CD4-positive, alpha-beta T cell treated with Interleukin-17A for 1 hour (primary cell): ENCODE data around the gene OBSCN.

Source experiments
- DNase-seq: peaks from one replicate; pipeline ENCODE4 v3.0.0-alpha.2; 2020

OBSCN gene, protein sequence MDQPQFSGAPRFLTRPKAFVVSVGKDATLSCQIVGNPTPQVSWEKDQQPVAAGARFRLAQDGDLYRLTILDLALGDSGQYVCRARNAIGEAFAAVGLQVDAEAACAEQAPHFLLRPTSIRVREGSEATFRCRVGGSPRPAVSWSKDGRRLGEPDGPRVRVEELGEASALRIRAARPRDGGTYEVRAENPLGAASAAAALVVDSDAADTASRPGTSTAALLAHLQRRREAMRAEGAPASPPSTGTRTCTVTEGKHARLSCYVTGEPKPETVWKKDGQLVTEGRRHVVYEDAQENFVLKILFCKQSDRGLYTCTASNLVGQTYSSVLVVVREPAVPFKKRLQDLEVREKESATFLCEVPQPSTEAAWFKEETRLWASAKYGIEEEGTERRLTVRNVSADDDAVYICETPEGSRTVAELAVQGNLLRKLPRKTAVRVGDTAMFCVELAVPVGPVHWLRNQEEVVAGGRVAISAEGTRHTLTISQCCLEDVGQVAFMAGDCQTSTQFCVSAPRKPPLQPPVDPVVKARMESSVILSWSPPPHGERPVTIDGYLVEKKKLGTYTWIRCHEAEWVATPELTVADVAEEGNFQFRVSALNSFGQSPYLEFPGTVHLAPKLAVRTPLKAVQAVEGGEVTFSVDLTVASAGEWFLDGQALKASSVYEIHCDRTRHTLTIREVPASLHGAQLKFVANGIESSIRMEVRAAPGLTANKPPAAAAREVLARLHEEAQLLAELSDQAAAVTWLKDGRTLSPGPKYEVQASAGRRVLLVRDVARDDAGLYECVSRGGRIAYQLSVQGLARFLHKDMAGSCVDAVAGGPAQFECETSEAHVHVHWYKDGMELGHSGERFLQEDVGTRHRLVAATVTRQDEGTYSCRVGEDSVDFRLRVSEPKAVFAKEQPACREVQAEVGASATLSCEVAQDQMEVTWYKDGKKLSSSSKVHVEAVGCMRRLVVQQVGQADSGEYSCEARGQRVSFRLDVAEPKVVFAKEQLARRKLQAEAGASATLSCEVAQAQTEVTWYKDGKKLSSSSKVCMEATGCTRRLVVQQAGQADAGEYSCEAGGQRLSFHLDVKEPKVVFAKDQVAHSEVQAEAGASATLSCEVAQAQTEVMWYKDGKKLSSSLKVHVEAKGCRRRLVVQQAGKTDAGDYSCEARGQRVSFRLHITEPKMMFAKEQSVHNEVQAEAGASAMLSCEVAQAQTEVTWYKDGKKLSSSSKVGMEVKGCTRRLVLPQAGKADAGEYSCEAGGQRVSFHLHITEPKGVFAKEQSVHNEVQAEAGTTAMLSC (N-terminal part only)

GRCh38 chr1:228207851-228208821 lies at the start of gene OBSCN:
Gene OBSCN (plus strand): TSS chr1:228208044. CDS start chr1:228211784, 3,740 bp downstream.
- DNase-seq, result no peak

- DNase-seq, result no peak
Observed at GRCh38 chr1:228158151-228159007, 49.5 kb upstream of the OBSCN start.

- DNase-seq, result no peak
Observed at GRCh38 chr1:228159008-228159665, 48.7 kb upstream of the OBSCN start.

- DNase-seq, result no peak
Observed at GRCh38 chr1:228160201-228160761, 47.6 kb upstream of the OBSCN start.

DNA sequence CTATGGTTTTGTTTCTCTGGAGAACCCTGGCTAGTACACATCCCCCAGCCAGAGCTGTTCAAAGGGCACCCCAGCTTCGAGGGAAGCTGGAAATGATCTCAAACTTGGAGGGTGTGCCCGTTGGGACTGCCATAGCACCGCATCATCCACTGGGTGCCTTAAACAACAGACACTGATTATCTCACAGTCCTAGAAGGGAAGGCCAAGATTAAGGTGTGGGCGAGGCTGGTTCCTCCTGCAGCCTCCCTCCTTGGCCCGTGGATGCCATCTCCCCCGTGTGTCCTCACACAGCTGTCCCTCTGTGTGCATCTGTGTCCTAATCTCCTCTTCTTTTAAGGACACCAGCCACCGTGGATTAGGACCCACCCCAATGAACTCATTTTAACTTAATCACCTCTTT lies 46.5 kb upstream of the OBSCN start:
- no peak for DNase-seq

DNA sequence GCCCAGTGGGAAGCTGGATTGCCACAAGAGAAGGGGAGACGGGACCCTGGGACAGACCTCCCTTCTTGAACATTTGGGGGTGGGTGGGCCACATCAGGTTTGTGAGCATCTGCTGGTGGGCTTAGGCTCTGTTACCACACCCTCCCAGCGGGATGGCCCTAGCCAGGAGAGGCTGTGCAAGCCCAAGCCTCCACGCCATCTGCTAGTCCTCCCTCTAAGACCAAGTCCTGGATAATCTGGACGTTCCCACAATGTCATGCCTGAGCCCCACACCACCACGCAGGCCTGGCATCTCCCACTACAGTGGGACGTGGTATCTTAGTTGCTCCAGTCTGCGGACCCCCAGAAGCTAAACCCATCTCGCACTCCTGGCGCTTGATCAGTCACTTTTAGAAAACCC lies 46.0 kb upstream of the OBSCN start:
- DNase-seq, result no peak

GRCh38 chr1:228162286-228163006 lies 45.4 kb upstream of the OBSCN start:
- DNase-seq, result no peak

GRCh38 chr1:228163007-228163753 lies 44.7 kb upstream of the OBSCN start:
- DNase-seq, result no peak

- DNase-seq, result no peak
Observed at GRCh38 chr1:228163776-228164519, 43.9 kb upstream of the OBSCN start.

GRCh38 chr1:228164561-228165371 lies 43.1 kb upstream of the OBSCN start:
- DNase-seq, result no peak

DNA sequence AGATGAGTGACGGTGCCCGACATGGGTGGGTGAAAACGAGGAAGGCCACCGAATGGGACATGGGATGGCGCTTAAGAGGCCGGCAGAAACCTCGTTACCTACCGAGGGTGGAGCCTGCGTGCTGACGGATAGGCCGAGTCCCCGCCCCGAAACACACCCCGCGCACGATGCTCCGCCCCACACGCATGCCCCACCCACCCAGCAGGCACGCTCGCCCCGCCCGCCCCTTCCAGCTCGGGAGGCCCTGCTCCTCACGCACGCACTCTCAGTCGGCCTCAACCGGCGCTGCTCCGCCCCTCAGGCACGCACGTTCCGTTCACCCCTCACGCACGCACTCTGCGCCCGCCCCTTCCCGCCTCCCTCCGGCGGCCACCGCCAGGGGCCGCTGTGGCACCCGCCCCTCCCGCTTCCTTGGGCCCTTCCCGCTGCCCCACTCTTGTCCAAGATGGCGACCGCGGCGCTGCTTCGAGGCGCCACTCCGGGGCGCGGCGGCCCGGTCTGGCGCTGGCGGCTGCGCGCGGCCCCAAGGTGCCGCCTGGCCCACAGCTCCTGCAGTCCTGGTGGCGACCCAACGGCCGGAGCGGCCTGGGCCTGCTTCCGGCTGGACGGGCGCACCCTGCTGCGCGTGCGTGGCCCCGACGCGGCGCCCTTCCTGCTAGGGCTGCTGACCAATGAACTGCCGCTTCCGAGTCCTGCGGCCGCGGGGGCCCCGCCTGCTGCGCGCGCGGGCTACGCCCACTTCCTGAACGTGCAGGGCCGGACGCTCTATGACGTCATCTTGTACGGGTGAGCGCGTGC lies 42.3 kb upstream of the OBSCN start, which contains the start of gene IBA57:
Gene IBA57, plus strand, starts transcription at position 433 of the 798 bp plus-strand sequence. Its CDS starts 13 bp downstream, at position 446.
- peak; percentile 100 for DNase-seq

DNA sequence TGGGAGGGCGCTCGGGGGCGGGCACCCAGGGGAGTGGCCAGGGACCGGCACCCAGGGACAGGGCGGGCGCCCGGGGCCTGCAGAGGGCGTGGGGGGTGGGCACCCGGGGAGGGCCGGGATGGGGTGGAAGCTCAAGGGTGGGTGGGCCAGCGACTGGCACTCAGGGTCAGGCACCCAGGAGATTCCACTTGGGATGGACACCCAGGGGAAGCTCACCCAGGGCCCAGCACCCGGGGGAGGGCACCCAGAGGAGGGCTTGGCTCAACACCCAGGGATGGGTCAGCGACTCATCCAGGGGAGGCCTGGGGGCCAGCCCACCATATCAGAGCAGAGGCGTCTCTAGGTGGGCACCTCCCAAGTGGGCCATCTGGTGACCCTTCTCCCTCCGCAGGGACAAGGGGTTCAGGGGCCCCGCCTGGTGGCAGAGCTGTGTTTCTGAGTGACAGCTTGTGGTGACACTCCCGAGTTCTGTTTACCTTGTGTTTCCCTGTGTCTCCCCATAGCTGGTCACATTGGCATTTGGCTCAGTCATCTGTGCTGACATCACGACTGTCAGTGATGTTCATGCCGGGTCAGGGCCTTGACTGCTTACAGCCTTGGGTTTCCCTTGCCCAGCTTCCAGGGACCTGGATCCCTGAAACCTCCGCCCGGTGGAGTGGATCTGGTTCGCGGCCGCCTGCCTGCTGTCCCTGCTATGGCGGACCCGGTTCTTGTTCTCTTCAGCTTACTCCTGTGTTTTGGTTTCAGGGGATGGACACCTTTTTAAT lies 41.5 kb upstream of the OBSCN start:
- DNase-seq, result peak; percentile 82

DNA sequence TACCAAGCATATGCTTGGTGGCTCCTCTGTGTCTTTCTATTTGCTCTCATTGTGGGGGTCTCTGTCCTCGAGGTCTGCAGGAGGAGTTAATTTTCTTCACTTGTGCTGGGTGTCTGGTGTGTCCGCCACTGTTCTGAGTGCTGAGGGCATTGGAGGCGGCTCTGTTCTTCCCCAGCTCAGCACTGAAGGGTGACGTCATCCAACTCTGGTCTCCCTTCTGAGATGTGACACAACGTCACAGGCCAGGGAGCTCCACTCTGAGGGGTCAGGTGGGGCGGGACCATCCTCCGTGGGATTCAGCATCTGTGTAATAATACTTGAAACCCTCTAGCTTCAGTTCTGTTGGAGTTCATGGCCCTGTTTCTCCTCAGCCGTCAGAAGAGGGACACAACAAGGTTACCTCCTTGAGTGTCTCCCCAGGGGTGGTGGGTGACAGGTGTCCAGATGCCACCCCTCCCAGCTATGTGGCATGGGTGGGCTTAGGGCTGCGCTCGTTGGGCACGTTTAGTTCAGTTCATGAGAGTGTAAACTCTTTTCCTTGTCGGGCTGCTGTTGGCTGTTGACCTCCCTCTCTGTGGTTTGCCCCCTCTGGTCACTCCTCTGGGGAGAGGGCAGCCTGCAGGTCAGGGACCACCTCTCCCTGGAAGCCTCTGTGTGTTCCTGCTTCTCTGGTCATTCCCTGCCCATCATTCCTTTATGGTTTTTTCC lies 39.1 kb upstream of the OBSCN start:
- DNase-seq, result no peak

GRCh38 chr1:228169345-228169744 lies 38.5 kb upstream of the OBSCN start:
- no peak for DNase-seq
